Fibroblast of skin of left quadriceps (primary cell): ENCODE results near the gene CRCP.
A peak's percentile ranks its signal among the peaks of the same experiment; 100 is the strongest.
"Not testable (repeated sequence)": the region's sequence is repeated elsewhere in the genome, so short reads cannot be mapped to it uniquely, and the experiment has no call there.

Source experiments
- DNase-seq, 2 experiments: peaks; one replicate each; pipeline ENCODE4 v3.0.0-alpha.2; 2013; ENCODE audit warnings: low read depth in 2 of 2

CRCP gene

GRCh38 chr7:66153691-66154090 is 39.0 kb downstream of the CRCP start:
- DNase-seq = no peak

DNA sequence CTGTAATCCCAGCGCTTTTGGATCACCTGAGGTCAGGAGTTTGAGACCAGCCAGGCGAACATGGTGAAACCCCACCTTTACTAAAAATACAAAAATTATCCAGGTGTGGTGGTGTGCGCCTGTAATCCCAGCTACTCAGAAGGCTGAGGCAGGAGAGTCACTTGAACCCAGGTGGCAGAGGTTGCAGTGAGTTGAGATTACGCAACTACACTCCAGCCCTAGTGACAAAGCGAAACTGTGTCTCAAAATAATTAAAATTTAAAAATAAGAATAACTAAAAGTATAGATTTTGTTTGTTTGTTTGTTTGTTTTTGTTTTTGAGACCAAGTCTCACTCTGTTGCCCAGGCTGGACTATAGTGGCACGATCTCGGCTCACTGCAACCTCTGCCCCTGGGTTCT is 41.4 kb downstream of the CRCP start:
- DNase-seq = not testable (repeated sequence)

DNA sequence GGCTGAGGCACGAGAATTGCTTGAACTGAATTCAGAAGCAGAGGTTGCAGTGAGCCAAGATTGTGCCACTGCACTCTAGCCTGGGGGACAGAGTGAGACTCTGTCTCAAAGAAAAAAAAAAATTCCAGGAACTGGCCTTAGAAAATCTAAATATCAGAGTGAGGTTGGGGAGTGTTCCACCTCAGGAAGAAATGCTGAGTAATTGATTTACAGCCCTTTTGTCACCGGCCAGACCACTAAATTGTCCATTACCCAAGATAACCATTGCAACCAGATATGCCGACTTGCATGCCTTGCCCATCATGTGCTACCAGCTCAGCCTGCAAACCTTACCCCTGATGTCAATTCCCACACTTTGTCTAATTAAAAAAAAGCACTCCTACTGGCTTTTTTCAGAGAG is 42.4 kb downstream of the CRCP start:
- DNase-seq = no peak

- no peak for DNase-seq
These were observed 48.0 kb downstream of the CRCP start for GRCh38 chr7:66162622-66163021.

GRCh38 chr7:66163186-66163610 is 48.6 kb downstream of the CRCP start:
- DNase-seq = no peak

DNA sequence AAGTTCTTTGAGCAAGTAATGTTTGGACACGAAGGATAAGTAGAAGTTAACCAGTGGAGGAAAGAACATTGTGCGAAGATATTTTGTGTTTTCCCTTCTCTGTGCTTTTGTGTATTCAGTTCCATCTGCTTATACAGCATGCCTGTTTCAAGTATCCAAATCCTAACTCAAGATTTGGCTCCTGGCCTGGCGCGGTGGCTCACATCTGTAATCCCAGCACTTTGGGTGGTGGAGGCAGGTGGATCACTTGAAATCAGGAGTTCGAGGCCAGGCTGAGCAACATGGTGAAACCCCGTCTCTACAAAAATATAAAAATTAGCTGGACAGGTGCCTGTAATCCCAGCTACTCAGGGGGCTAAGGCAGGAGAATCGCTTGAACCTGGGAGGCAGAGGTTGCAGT is 49.7 kb downstream of the CRCP start:
- no peak for DNase-seq

DNA sequence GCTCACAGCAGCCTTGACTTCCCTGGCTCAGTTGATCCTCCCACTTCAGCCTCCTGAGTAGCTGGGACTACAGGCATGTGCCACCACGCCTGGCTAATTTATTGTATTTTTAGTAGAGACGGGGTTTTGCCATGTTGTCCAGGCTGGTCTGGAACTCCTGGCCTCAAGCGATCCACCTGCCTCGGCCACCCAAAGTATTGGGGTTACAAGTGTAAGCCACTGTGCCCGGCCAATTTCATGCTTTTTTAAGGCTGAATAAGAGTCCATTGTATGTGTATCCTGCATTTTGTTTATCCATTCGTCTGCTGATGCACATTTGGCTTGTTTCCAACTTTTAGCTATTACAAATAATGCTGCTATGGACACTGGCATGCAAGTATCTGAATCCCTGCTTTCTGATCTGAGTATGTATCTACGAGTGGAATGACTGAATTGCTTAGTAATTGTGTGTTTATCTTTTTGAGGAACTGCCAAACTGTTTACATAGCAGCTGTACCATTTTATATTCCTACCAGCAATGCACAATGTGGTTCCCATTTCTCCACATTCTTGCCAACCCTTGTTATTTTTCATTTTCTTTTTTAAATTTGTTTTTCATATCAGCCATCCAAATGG is 53.2 kb downstream of the CRCP start:
- peak; percentile 46 to 53 for DNase-seq

DNA sequence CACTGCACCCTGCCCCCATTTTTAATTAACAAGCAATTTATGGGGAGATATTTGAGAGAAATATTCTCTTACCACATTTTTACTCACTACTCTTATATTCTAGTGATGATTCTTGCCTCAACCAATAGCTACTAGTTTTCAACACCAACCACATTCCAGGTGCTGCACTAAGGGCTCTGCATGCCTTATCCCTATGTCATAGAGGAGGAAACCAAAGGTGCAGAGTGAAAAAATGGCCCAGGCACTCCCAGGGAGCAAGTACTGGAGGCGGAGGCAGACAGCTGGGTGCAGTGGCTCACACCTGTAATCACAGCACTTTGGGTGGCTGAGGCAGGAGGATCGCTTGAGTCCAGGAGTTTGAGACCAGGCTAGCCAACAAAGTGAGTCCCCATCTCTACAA is 55.0 kb downstream of the CRCP start:
- no peak for DNase-seq

DNA sequence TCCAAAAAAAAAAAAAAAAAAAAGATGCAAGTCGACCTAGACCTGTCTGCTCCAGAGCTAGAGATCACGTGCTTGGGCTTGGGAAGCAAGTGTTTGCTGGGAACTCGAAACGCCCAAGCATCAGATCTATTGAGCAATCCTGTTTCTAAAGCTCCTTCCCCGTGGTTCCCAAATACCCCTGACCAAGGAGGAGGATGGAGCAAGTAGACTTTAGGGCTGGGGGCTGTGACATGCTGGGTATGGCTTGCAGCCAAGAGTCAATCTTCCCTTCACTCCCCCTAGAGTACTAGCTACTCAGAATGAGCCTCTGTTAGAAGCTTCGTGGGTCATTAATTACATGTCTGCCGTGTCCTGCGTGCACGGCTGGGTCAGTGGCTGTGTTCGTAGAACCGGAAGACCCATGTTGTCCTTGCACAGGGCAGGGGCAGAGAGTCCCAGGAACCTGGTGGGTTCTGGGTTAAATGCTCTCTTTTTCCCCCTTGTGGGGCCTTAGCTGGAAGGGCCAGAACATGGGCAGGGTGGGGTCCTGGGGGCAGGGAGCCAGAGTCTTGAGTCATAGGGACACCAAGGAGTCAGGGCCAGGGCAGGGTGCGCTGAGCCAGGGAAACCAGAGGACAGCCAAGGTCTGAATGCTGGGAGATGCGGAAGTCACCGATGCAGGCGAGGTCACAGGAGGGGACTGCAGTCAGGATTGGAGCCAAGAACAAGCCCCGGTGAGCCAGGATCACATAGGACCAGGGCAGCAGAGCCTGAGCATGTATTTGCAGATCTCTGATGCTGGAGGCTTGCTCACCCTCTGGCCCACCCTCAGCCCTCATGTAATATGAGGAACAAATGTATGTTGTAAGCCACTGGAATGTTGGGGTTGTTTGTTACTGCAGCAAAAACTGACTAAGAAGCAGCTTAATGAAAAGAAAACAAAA is 55.9 kb downstream of the CRCP start:
- DNase-seq = no peak

DNA sequence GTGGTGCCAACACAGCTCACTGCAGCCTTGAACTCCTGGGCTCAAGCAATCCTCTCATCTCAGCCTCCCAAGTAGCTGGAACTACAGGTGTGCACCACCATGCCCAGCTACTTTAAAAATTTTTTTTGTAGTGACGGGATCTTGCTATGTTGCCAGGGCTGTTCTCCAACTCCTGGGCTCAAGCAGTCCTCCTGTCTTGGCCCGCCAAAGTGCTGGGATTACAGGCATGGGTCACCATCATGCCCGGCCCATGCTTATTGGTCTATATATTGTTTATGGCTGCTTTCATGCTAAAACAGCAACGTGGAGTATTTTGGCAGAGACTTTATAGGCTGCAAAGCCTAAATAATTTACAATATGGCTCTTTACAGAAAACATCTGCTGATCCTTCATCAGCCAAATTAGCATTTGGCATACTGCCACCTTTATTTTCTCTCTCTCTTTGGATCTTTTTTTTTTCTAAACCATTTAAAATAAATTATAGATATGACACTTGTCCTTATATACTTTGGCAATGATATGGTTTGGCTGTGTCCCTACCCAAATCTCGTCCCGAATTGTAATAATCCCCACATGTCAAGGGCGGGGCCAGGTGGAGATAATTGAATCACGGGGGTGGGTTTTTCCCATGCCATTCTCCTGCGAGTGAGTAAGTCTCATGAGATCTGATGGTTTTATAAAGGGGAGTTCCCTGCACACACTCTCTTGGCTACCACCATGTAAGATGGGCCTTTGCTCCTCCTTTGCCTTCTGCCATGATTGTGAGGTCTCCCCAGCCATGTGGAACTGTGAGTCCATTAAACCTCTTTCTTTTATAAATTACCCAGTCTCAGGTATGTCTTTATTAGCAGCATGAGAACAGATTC is 58.1 kb downstream of the CRCP start:
- DNase-seq = not testable (repeated sequence)

DNA sequence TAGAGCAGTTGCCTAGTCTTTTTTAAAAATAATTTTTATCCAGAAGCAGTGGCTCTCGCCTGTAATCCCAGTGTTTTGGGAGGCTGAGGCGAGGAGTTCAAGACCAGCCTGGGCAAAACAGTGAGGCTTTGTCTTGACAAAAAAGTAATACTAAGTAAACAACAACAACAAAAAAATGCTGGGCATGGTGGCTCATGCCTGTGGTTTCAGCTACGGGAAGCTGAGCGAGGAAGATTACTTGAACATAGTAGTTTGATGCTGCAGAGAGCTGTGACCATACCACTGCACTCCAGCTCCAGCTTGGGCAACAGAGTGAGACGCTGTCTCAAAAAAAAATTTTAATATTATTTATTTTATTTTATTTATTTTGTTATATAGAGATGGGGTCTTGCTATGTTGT is 59.2 kb downstream of the CRCP start:
- DNase-seq = no peak

- DNase-seq = not testable (repeated sequence)
These were observed 60.4 kb downstream of the CRCP start for GRCh38 chr7:66175006-66175405.

DNA sequence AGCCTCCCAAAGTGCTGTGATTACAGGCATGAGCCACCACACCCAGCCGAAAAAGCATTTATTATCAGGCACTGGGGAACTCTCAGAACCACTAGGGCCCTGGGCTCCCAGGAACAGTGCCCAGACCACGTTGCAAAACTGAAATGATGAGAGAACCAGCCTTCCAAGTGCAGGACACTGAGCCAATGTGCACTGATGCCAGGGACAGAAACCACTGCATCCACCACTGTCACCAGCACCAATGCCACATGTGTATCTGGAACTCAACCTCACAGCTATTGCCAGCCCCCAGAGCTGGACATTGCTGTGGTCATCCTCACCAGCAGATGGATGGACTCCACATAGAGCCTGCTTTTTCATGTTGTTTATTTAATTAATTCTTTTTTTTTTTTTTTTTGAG is 62.3 kb downstream of the CRCP start:
- no peak for DNase-seq

DNA sequence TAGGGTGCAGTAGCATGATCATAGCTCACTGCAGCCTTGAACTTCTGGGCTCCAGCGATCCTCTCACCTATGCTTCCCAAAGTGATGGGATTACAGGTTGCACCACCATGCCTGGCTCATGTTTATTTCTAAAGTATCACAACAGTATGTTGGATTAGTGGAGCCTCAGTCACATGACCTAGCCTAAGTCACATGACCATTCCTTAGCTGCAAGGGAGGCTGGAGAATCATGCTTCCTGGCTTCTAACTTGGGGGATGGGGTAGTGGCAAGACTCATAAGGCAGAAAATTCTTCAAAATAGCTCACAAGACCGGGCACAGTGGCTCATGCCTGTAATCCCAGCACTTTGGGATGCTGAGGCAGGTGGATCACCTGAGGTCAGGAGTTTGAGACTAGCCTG is 63.6 kb downstream of the CRCP start:
- no peak for DNase-seq

DNA sequence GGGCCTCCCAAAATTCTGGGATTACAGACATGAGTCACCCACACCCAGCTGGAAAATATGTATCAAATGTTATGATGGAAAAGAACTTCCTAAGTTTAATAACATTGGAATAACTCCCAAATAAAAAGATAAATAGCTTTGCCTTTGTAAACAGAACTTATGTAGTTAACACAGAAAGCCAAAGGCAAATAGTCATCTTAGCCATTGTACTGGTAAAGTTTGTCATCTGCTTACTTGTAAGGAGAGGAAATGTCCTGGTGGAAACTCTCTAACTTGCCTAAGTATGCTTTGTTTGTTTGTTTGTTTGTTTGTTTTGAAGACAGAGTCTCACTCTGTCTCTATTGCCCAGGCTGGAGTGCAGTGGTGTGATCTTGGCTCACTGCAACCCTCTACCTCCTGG is 66.7 kb downstream of the CRCP start:
- no peak for DNase-seq

DNA sequence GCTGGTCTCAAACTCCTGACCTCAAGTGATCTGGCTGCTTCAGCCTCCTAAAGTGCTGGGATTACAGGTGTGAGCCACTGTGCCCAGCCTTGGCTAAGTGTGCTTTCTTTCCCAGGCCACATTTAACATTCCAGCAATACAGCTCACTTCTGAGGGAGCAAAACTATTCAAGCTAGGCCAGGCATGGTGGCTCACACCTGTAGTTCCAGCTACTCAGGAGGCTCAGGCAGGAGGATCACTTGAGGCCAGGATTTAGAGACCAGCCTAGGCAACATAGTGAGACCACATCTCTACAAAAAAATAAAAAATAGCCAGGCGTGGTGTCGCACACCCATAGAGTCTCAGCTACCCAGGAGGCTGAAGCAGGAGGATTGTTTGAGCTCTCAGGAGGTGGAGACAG is 67.2 kb downstream of the CRCP start:
- no peak for DNase-seq

DNA sequence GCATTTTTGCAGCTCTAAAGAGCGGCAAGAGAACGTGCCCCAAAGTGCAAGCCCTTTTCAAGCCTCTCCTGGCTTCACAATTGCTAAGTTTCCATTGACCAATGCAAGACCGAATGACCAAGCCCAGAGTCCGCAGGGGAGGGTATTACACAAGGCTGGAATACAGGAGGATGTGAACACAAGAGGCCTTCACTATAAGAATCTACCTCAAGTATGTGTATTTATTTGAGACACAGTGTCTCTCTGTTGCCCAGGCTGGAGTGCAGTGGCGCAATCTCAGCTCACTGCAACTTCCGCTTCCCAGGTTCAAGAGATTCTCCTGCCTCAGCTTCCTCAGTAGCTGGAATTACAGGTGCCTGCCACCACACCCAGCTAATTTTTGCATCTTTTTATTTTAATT is 68.3 kb downstream of the CRCP start:
- DNase-seq = no peak

DNA sequence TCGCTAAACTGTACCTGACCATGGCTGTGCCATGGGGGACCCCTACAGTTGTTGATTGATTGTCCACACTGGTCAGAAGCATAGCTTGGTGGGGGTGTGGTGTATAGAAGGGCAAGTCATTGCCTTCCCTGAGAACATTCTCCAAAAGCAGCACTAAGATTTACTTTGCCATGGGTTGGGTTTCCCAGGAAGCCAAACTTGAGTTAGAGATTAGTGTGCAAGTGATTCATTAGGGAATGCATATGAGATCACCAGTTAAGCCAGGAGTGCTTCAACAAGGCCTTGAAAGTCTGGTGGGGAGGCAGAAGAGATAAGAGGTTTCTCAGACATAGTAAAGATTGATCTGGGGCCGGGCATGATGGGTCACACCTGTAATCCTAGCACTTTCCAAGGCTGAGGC is 69.1 kb downstream of the CRCP start:
- peak; percentile 32 to 42 for DNase-seq

- DNase-seq = no peak
These were observed 71.1 kb downstream of the CRCP start for GRCh38 chr7:66185680-66186187.

DNA sequence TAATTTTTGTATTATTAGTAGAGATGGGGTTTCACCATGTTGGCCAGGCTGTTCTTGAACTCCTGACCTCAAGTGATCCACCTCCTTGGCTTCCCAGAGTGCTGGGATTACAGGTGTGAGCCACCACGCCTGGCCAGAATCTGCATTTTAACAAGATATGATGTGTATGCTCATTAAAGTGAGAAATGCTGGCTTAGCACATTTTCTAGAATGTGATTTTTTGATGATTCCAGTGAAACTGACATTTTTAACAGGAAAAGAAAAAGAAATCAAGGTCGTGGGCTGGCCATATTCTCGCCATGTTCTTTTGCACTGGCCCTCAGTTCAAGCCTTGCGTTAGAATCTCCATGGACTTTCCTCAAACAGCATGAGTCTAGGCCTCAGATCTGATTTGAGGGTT is 72.3 kb downstream of the CRCP start:
- DNase-seq = no peak

DNA sequence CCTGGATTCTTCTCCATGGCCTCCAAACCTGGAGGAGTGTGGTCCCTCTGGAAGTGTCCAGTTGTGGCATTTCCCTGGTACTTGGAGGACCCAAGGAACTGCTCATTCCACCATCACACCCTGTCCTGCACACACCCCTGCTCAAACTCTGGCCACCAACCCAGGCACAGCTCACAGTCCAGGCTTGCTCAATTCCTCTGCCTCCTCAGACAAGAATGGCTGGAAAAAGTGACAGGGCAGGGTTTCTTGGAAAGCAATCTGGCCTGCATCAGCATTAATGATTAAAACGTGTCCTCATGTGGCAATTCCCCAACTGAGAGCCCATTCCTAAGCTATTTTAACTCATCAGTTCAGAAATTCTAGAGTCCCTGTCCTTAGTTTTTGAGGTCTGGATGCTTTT is 73.3 kb downstream of the CRCP start:
- DNase-seq = peak; percentile 44 to 48

DNA sequence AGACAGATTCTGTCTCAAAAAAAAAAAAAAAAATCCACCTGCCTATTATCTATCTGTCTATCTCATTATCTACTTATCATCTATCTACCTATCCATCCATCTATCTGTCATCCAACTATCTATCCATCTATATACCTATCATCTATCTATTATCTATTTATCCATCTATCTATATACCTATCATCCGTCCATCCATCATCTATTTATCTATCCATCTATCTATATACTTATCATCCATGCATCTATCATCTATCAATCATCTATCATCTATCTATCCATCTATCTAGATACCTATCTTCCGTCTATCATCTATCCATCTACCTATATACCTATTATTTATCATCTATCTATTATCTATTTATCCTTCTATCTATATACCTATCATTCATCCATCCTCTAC is 74.0 kb downstream of the CRCP start:
- DNase-seq = no peak
